ENCODE data around the gene MYADML2.

- TF ChIP-seq BACH2 (CRISPR knock-in tag; IDR thresholded peaks at IDR 0.05; ENCODE audit: borderline replicate concordance) (no peak), TCF4 (CRISPR knock-in tag; IDR thresholded peaks at IDR 0.05; ENCODE audit: borderline replicate concordance) (no peak)
These were observed 5.8 kb upstream of the MYADML2 start for GRCh38 chr17:81952792-81953228.

Data from SK-N-SH treated with all-trans-retinoic acid at 6 μM for 48 hours (cell line).